ENCODE data around the gene SOS1.

Gene SOS1

DNA sequence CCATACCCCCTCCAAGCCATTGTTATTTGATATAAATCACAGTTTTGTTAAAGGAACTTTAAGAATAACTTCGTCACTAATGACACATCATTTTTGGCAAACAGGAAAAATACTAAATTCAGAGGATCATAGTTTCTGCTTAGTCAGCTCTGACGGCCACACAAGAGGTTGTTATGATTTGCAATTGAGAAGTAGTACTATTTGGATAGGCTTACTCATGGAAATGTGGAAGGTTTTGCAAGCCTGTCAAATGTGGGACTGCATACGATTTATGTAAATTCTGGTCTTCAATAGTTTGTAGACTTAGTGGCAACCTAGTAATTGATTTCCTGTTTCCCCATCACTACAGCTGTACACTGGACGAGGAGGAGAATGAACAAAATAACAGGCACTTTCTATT, 123.1 kb downstream of the SOS1 start:
- Histone ChIP-seq H3K9me3 (ENCODE audit: control insufficient read depth, insufficient read depth, low read depth, low read length) (no peaks in the 10 kb centered on the region), H3K36me3 (ENCODE audit: control insufficient read depth in 2 of 2, insufficient read depth in 1 of 2, low read length in 2 of 2) (peaks cover 20 to 65% of the 10 kb centered on the region in 2 experiments), H3K4me1 (ENCODE audit: control insufficient read depth, insufficient read depth, low read length) (no peaks in the 10 kb centered on the region), H3K4me3 (ENCODE audit: low read depth, low read length) (no peak overlapping the region), H3K27ac (ENCODE audit: extremely low read depth, low read depth, low read length) (no peak overlapping the region)
- ChIA-PET CTCF (no interaction called here), POLR2A (no interaction called here)
- TF ChIP-seq, protein P1, sequence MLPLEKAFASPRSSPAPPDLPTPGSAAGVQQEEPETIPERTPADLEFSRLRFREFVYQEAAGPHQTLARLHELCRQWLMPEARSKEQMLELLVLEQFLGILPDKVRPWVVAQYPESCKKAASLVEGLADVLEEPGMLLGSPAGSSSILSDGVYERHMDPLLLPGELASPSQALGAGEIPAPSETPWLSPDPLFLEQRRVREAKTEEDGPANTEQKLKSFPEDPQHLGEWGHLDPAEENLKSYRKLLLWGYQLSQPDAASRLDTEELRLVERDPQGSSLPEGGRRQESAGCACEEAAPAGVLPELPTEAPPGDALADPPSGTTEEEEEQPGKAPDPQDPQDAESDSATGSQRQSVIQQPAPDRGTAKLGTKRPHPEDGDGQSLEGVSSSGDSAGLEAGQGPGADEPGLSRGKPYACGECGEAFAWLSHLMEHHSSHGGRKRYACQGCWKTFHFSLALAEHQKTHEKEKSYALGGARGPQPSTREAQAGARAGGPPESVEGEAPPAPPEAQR (tag by site-specific recombination; IDR thresholded peaks at IDR 0.05) = no peak

DNA sequence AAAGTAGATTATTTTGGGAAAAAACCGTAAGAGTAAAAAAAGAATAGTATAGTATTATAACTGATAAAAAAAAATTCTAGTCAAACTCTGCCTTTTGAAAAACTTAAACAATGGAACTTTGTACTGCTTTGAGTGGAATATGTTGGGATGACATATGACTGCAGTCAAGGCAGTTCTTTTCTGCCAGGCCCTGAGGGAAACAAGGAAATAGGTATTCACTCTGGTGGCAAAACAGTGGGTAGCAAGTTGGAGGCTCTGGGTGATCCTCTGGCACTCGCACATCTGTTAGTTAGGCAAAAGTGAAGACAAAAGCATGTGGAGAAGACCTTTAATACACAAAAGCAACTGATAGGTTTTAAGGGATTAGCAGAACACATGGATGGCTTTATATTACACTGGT, 129.0 kb downstream of the SOS1 start:
- Histone ChIP-seq H3K27ac (ENCODE audit: extremely low read depth, low read depth, low read length) (no peak overlapping the region), H3K36me3 (ENCODE audit: control insufficient read depth in 2 of 2, insufficient read depth in 1 of 2, low read length in 2 of 2) (peaks cover 22 to 29% of the 10 kb centered on the region in 2 experiments), H3K4me1 (ENCODE audit: control insufficient read depth, insufficient read depth, low read length) (no peaks in the 10 kb centered on the region), H3K9me3 (ENCODE audit: control insufficient read depth, insufficient read depth, low read depth, low read length) (no peaks in the 10 kb centered on the region), H3K4me3 (ENCODE audit: low read depth, low read length) (no peak overlapping the region)
- ChIA-PET POLR2A (no interaction called here), CTCF (no interaction called here)
- no peak for TF ChIP-seq ZNF510 (tag by site-specific recombination; IDR thresholded peaks at IDR 0.05; ENCODE audit: insufficient replicate concordance)
- no peak for TF ChIP-seq ZNF239 (tag by site-specific recombination; IDR thresholded peaks at IDR 0.05)
- no peak for TF ChIP-seq ZNF610 (tag by site-specific recombination; IDR thresholded peaks at IDR 0.05; ENCODE audit: borderline replicate concordance)

DNA sequence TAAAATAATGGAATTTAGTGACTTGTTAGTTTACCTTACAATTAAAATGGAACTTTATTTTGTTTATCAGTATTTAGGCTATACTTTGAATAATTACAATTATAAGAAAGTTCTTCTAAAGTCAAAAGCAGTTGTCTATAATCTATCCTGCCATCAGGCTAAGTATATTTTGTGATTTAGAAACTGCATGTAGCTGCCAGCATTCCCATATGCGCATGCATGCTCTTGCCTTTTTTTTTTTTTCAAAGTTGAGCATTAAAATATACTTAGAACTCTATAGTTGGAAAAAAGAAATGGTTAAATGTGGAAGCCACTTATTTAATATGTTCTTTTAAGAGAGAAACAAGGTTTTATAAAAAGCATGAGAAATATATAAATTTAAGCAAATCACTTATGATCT, 132.1 kb downstream of the SOS1 start:
- Histone ChIP-seq H3K27ac (ENCODE audit: extremely low read depth, low read depth, low read length) (no peak overlapping the region), H3K9me3 (ENCODE audit: control insufficient read depth, insufficient read depth, low read depth, low read length) (no peaks in the 10 kb centered on the region), H3K36me3 (ENCODE audit: control insufficient read depth in 2 of 2, insufficient read depth in 1 of 2, low read length in 2 of 2) (peaks cover 10 to 30% of the 10 kb centered on the region in 2 experiments), H3K4me3 (ENCODE audit: low read depth, low read length) (no peak overlapping the region), H3K4me1 (ENCODE audit: control insufficient read depth, insufficient read depth, low read length) (no peaks in the 10 kb centered on the region)
- CTCF ChIA-PET = interaction anchor here (0.8 kb wide), 1 partner anchor 240 kb away, joined by 4 read pairs; no protein-coding TSS in a partner anchor
- TF ChIP-seq ZFP41 (tag by site-specific recombination; IDR thresholded peaks at IDR 0.05; ENCODE audit: borderline replicate concordance) (no peak), ZFP69B (tag by site-specific recombination; IDR thresholded peaks at IDR 0.05) (no peak), MZF1 (tag by site-specific recombination; IDR thresholded peaks at IDR 0.05; ENCODE audit: borderline replicate concordance) (no peak)
- POLR2A ChIA-PET = no interaction called here

DNA sequence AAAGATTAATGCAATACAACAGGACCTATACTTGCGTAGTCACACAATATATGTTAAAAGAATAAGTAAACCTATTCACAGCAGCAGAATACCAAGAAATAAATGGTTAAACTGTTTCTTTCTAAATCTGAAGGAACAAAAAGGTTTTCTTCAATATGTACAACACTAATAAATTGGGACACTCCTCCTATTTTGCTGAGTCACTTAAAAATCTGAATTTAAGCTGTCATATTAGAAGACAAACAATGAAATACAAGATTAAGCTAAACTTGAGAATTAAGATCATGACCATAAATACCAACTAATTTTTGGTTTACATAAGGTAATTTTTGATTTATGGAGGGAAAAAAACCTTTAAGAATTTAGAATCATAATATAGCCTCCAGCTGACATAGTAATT, 138.4 kb downstream of the SOS1 start:
- H3K9me3 ChIP-seq (ENCODE audit: control insufficient read depth, insufficient read depth, low read depth, low read length) = no peaks in the 10 kb centered on the region
- ChIA-PET POLR2A (no interaction called here), CTCF (no interaction called here)
- H3K36me3 ChIP-seq (ENCODE audit: control insufficient read depth in 2 of 2, insufficient read depth in 1 of 2, low read length in 2 of 2) = peaks cover 5 to 24% of the 10 kb centered on the region in 2 experiments; a peak in 2 of 3 replicates
- no peak for TF ChIP-seq ZNF791 (tag by site-specific recombination; IDR thresholded peaks at IDR 0.05)
- TF ChIP-seq, protein P2, sequence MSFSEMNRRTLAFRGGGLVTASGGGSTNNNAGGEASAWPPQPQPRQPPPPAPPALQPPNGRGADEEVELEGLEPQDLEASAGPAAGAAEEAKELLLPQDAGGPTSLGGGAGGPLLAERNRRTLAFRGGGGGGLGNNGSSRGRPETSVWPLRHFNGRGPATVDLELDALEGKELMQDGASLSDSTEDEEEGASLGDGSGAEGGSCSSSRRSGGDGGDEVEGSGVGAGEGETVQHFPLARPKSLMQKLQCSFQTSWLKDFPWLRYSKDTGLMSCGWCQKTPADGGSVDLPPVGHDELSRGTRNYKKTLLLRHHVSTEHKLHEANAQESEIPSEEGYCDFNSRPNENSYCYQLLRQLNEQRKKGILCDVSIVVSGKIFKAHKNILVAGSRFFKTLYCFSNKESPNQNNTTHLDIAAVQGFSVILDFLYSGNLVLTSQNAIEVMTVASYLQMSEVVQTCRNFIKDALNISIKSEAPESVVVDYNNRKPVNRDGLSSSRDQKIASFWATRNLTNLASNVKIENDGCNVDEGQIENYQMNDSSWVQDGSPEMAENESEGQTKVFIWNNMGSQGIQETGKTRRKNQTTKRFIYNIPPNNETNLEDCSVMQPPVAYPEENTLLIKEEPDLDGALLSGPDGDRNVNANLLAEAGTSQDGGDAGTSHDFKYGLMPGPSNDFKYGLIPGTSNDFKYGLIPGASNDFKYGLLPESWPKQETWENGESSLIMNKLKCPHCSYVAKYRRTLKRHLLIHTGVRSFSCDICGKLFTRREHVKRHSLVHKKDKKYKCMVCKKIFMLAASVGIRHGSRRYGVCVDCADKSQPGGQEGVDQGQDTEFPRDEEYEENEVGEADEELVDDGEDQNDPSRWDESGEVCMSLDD (tag by site-specific recombination; IDR thresholded peaks at IDR 0.05) = no peak
- no peak overlapping the region for H3K4me3 ChIP-seq (ENCODE audit: low read depth, low read length)
- H3K4me1 ChIP-seq (ENCODE audit: control insufficient read depth, insufficient read depth, low read length) = no peaks in the 10 kb centered on the region
- H3K27ac ChIP-seq (ENCODE audit: extremely low read depth, low read depth, low read length) = no peak overlapping the region

DNA sequence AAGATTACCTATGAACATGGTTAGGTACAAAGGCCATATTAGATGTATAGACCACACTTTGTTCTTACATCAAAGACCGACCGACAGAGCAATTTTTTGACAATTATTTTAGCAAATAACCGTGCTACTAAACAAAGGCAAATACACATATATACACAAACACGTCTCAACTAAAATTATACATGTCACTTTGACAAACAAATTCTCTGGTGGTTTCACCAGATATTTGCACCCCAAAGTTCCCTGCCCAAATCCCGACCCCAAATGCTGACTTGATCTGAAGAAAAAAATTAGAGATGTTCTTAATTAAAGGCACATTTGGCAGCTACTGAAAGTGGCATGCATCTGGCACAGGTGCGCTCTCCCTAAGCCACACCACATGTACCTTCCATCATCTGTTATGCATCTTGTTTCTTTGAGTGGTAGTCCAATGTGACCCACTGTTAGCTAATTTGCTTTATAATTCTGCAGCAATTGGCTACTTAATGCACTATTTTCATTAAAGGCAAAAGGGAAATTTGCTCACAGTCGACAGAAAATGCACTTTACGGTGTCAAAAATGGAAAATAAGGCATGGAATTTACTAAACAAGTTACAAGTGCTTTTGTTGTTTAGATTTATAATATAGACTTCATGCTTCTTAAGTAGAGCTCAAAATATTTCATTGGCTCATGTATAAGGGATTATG, 139.0 kb downstream of the SOS1 start:
- ChIA-PET CTCF (no interaction called here), POLR2A (no interaction called here)
- TF ChIP-seq, protein P3, sequence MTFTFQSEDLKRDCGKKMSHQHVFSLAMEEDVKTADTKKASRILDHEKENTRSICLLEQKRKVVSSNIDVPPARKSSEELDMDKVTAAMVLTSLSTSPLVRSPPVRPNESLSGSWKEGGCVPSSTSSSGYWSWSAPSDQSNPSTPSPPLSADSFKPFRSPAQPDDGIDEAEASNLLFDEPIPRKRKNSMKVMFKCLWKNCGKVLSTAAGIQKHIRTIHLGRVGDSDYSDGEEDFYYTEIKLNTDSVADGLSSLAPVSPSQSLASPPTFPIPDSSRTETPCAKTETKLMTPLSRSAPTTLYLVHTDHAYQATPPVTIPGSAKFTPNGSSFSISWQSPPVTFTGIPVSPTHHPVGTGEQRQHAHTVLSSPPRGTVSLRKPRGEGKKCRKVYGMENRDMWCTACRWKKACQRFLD (tag by site-specific recombination; IDR thresholded peaks at IDR 0.05) = no peak
- Histone ChIP-seq H3K9me3 (ENCODE audit: control insufficient read depth, insufficient read depth, low read depth, low read length) (no peaks in the 10 kb centered on the region), H3K27ac (ENCODE audit: extremely low read depth, low read depth, low read length) (no peak overlapping the region), H3K4me3 (ENCODE audit: low read depth, low read length) (no peak overlapping the region), H3K36me3 (ENCODE audit: control insufficient read depth in 2 of 2, insufficient read depth in 1 of 2, low read length in 2 of 2) (peaks cover 5 to 19% of the 10 kb centered on the region in 2 experiments; a peak in 2 of 3 replicates), H3K4me1 (ENCODE audit: control insufficient read depth, insufficient read depth, low read length) (no peaks in the 10 kb centered on the region)
